B cell (primary cell): ENCODE measurements around the gene CAMK2N1. TPM values are rescaled to one million over a fixed set of nuclear protein-coding genes. Genes with fewer than 3 reads are reported as not detected.

Experiments used
- ATAC-seq: fragments of 200-7000 bp; cut with Tn5 transposase; one replicate; pipeline ENCODE4 v1.10.0; 2021; ENCODE audit warnings: low read depth, mild to moderate bottlenecking, moderate number of reproducible peaks, moderate library complexity
- CTCF ChIA-PET: fragments of 350-600 bp; sonication (Branson Sonifier 250); formaldehyde crosslinking; loops from one replicate; lab custom pipeline; 2021; ENCODE audit warnings: antibody characterized with exemption, inconsistent platforms; lab: Charles Lee
- POLR2A ChIA-PET: fragments of 350-600 bp; sonication (Branson Sonifier 250); formaldehyde crosslinking; loops from one replicate; lab custom pipeline; 2021; ENCODE audit warnings: antibody characterized with exemption; lab: Charles Lee
- DNase-seq: peaks from one replicate; pipeline ENCODE4 v3.0.0; 2013
- H2AFZ ChIP-seq: 2 replicates; pipeline ENCODE4 v1.6.1; 2012; ENCODE audit warnings: mild to moderate bottlenecking, low read depth, low read length; ENCODE audit not compliant: insufficient read depth, poor library complexity, severe bottlenecking
- H3K27ac ChIP-seq, 2 donors: 1 replicate in 1 of 2; 2 replicates in 1 of 2; pipeline ENCODE4 v1.5.1; 2012 to 2013; ENCODE audit warnings: low read length in 2 of 2, mild to moderate bottlenecking in 2 of 2, moderate library complexity in 1 of 2
- H3K27me3 ChIP-seq, 4 experiments: fragments of 200-600 bp in 1 of 4; sonication (generic) in 1 of 4; replicated peaks in 1 of 4; 1 replicate in 2 of 4; 2 replicates in 2 of 4; pipeline versions ENCODE4 v1.6.1 to v1.7.0; 2013 to 2016; ENCODE audit warnings: low read length in 3 of 4, mild to moderate bottlenecking in 2 of 4, mixed read lengths in 1 of 4, moderate library complexity in 1 of 4; ENCODE audit not compliant: insufficient read depth in 4 of 4, control insufficient read depth in 3 of 4; ENCODE audit errors: control extremely low read depth in 1 of 4
- H3K36me3 ChIP-seq, 2 experiments: replicated peaks in 1 of 2; 1 replicate in 1 of 2; 2 replicates in 1 of 2; pipeline versions ENCODE4 v1.6.1 to v1.7.1; 2013; ENCODE audit warnings: low read length in 1 of 2; ENCODE audit not compliant: insufficient read depth in 2 of 2, control insufficient read depth in 1 of 2; ENCODE audit errors: control extremely low read depth in 1 of 2, extremely low read depth in 1 of 2
- H3K4me1 ChIP-seq, 2 donors: fragments of 200-600 bp in 1 of 2; sonication (generic) in 1 of 2; 1 replicate in 1 of 2; 2 replicates in 1 of 2; pipeline versions ENCODE4 v1.5.1 to v1.6.1; 2013 to 2017; ENCODE audit warnings: low read length in 2 of 2; ENCODE audit not compliant: control insufficient read depth in 2 of 2, insufficient read depth in 2 of 2
- H3K4me2 ChIP-seq: replicated peaks from 2 replicates; pipeline ENCODE3; 2012; ENCODE audit warnings: mild to moderate bottlenecking, low read depth, low read length; ENCODE audit not compliant: poor library complexity, severe bottlenecking
- H3K4me3 ChIP-seq, 5 experiments: fragments of 200-600 bp in 1 of 5; sonication (generic) in 1 of 5; 1 replicate in 3 of 5; 2 replicates in 2 of 5; pipeline versions ENCODE4 v1.5.1 to v1.7.0; 2011 to 2016; ENCODE audit warnings: low read length in 4 of 5, mild to moderate bottlenecking in 4 of 5, low read depth in 2 of 5, control low read depth in 1 of 5, moderate library complexity in 1 of 5; ENCODE audit not compliant: insufficient read depth in 1 of 5; ENCODE audit errors: control extremely low read depth in 1 of 5, extremely low read depth in 1 of 5
- H3K79me2 ChIP-seq: fragments of 200-600 bp; sonication (generic); one replicate; pipeline ENCODE4 v1.6.0; 2016; ENCODE audit warnings: low read length; ENCODE audit not compliant: control insufficient read depth, insufficient read depth
- H3K9ac ChIP-seq: fragments of 200-600 bp; sonication (generic); 2 replicates; pipeline ENCODE4 v1.6.1; 2017; ENCODE audit warnings: mild to moderate bottlenecking, low read length, moderate library complexity
- H3K9me3 ChIP-seq, 3 donors: one replicate each; pipeline versions ENCODE4 v1.6.1 to v1.7.1; 2013; ENCODE audit warnings: low read length in 2 of 3; ENCODE audit not compliant: control insufficient read depth in 2 of 3, insufficient read depth in 1 of 3; ENCODE audit errors: control extremely low read depth in 1 of 3
- H4K20me1 ChIP-seq: 2 replicates; pipeline ENCODE4 v1.6.0; 2012; ENCODE audit warnings: mild to moderate bottlenecking, low read length; ENCODE audit not compliant: insufficient read depth, control insufficient read depth, poor library complexity, severe bottlenecking
- H3K27ac Mint-ChIP-seq: one replicate; pipeline ENCODE4 v1.8.0; 2021; ENCODE audit warnings: mixed read lengths
- H3K27me3 Mint-ChIP-seq: one replicate; pipeline ENCODE4 v1.8.0; 2021; ENCODE audit warnings: mixed read lengths
- H3K4me1 Mint-ChIP-seq: one replicate; pipeline ENCODE4 v1.8.0; 2021; ENCODE audit warnings: mixed read lengths
- H3K4me3 Mint-ChIP-seq: one replicate; pipeline ENCODE4 v1.8.0; 2021; ENCODE audit warnings: mixed read lengths
- H3K9me3 Mint-ChIP-seq: one replicate; pipeline ENCODE4 v1.8.0; 2022; ENCODE audit warnings: mixed read lengths; ENCODE audit not compliant: insufficient read depth
- EZH2 ChIP-seq: IDR thresholded peaks from 2 replicates; pipeline ENCODE4 v1.6.1; 2012; ENCODE audit warnings: borderline replicate concordance, low read depth, mild to moderate bottlenecking, moderate library complexity, low read length; ENCODE audit not compliant: insufficient read depth, poor library complexity, severe bottlenecking
- WGBS: methylation state at CpG from one replicate; pipeline ENCODE4 v1.1.5; 2013; ENCODE audit warnings: missing lambda C conversion rate; ENCODE audit not compliant: insufficient coverage; 5-methylcytosine and 5-hydroxymethylcytosine counted together
- intact Hi-C: fragments of 100-400 bp; cut with micrococcal nuclease; formaldehyde crosslinking; loops from one replicate; pipeline ENCODE4 v1.10.0; 2022
- polyA plus RNA-seq: library from polyadenylated mRNA; depleted of rRNA; stranded (reverse); fragments of >200 nt; gene quantifications from 2 replicates; pipeline ENCODE4 v1.2.3, GENCODE V29; 2012
- total RNA-seq, 2 donors: library from RNA; stranded (reverse); fragments of 120-200 nt in 1 of 2; gene quantifications; 1 replicate in 1 of 2; 2 replicates in 1 of 2; pipeline versions ENCODE4 v1.2.3 to v1.2.4, GENCODE V29; 2013 to 2022
- TF ChIP-seq, protein P1 (sequence below): fragments of 200-600 bp; IDR thresholded peaks from one replicate; pipeline ENCODE4 v1.8.0; 2022; ENCODE audit warnings: antibody characterized with exemption, mild to moderate bottlenecking

The CAMK2N1 gene
- total and polyA plus RNA-seq, 2 donors (not counting 1 experiment from before 2014, with no cell fraction given): 0.49 to 6.0 TPM

GRCh38 chr1:20500716-20501115, 14.7 kb upstream of the CAMK2N1 start:
- H4K20me1 ChIP-seq: peaks cover 22% of the 10 kb centered on the region
- H3K4me1 Mint-ChIP-seq: peaks cover 8% of the 10 kb centered on the region
- no peak for ATAC-seq
- ChIA-PET POLR2A (no interaction called here), CTCF (no interaction called here)
- no peak overlapping the region for H3K4me3 Mint-ChIP-seq
- no peak overlapping the region for H3K4me3 ChIP-seq
- H3K9me3 ChIP-seq: no peaks in the 10 kb centered on the region
- no peaks in the 10 kb centered on the region for H3K4me1 ChIP-seq
- no peak overlapping the region for H3K9ac ChIP-seq
- no peaks in the 10 kb centered on the region for H3K27me3 ChIP-seq
- H3K27ac Mint-ChIP-seq: no peak overlapping the region
- TF ChIP-seq, protein P1, sequence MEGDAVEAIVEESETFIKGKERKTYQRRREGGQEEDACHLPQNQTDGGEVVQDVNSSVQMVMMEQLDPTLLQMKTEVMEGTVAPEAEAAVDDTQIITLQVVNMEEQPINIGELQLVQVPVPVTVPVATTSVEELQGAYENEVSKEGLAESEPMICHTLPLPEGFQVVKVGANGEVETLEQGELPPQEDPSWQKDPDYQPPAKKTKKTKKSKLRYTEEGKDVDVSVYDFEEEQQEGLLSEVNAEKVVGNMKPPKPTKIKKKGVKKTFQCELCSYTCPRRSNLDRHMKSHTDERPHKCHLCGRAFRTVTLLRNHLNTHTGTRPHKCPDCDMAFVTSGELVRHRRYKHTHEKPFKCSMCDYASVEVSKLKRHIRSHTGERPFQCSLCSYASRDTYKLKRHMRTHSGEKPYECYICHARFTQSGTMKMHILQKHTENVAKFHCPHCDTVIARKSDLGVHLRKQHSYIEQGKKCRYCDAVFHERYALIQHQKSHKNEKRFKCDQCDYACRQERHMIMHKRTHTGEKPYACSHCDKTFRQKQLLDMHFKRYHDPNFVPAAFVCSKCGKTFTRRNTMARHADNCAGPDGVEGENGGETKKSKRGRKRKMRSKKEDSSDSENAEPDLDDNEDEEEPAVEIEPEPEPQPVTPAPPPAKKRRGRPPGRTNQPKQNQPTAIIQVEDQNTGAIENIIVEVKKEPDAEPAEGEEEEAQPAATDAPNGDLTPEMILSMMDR: no peak
- no peak for TF ChIP-seq EZH2
- H2AFZ ChIP-seq: no peak overlapping the region
- no peak for DNase-seq
- no peak overlapping the region for H3K4me2 ChIP-seq
- H3K79me2 ChIP-seq: peaks cover 25% of the 10 kb centered on the region
- H3K9me3 Mint-ChIP-seq: no peaks in the 10 kb centered on the region
- H3K27ac ChIP-seq: no peak overlapping the region
- intact Hi-C loops: no loop called here
- H3K27me3 Mint-ChIP-seq: no peaks in the 10 kb centered on the region
- H3K36me3 ChIP-seq: peaks cover 3 to 57% of the 10 kb centered on the region in 2 experiments
- WGBS: 94% methylated on average over 17 of the region's 17 CpGs

DNA sequence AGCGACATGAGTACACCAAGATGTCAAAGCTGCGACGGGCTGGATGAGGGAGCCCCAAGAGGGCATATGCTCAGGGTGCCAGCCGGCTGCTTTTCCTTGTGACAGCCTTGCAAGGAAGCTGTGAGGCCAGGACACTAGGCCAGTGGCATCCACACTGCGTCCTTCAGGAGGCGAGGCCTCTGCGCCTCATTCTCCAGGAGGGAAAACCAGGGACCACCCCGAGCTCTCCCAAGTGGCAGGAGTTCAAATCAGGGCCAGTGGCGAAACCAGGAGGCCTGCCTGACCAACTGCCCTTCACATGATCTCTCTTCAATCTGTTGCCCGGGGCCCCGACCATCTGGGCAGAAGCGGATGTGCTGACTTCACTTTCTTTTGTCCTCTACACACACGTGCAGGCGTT, 13.7 kb upstream of the CAMK2N1 start:
- no peaks in the 10 kb centered on the region for H3K27me3 Mint-ChIP-seq
- H3K4me3 Mint-ChIP-seq: no peak overlapping the region
- ATAC-seq: no peak
- POLR2A ChIA-PET: no interaction called here
- intact Hi-C loops: no loop called here
- H3K79me2 ChIP-seq: peaks cover 15% of the 10 kb centered on the region
- H3K9me3 ChIP-seq: no peaks in the 10 kb centered on the region
- TF ChIP-seq, protein P1: no peak
- no peak for TF ChIP-seq EZH2
- H3K9ac ChIP-seq: no peak overlapping the region
- H4K20me1 ChIP-seq: peaks cover 16% of the 10 kb centered on the region
- no peak overlapping the region for H2AFZ ChIP-seq
- H3K4me1 Mint-ChIP-seq: peaks cover 5% of the 10 kb centered on the region
- CTCF ChIA-PET: no interaction called here
- DNase-seq: no peak
- no peaks in the 10 kb centered on the region for H3K27me3 ChIP-seq
- H3K36me3 ChIP-seq: peaks cover 3 to 56% of the 10 kb centered on the region in 2 experiments
- no peak overlapping the region for H3K27ac Mint-ChIP-seq
- H3K4me1 ChIP-seq: no peaks in the 10 kb centered on the region
- 98% methylated on average over 11 of the region's 14 CpGs for WGBS
- no peaks in the 10 kb centered on the region for H3K9me3 Mint-ChIP-seq
- no peak overlapping the region for H3K27ac ChIP-seq
- no peak overlapping the region for H3K4me3 ChIP-seq
- H3K4me2 ChIP-seq: no peak overlapping the region
